Prostate gland (tissue), 2 donors: Measurements from ENCODE around the gene HYCC1. TPM values are rescaled to one million over a fixed set of nuclear protein-coding genes. Genes with fewer than 3 reads are reported as not detected.

Source experiments
- DNase-seq: peaks from one replicate; pipeline ENCODE4 v3.0.0-alpha.2; 2019; ENCODE audit warnings: low spot score
- H3K27ac ChIP-seq, 2 donors: fragments of 200-600 bp; sonication (generic); 2 replicates each; pipeline ENCODE4 v1.5.1; 2017 to 2019
- H3K27me3 ChIP-seq: fragments of 200-600 bp; sonication (generic); replicated peaks from 2 replicates; pipeline ENCODE4 v1.5.1; 2019; ENCODE audit not compliant: insufficient read depth
- H3K36me3 ChIP-seq, 2 donors: fragments of 200-600 bp; sonication (generic); 1 replicate in 1 of 2; 2 replicates in 1 of 2; pipeline versions ENCODE4 v1.5.1 to v1.8.1; 2017 to 2019
- H3K4me1 ChIP-seq: fragments of 200-600 bp; sonication (generic); replicated peaks from 2 replicates; pipeline ENCODE4 v1.5.1; 2019
- H3K4me3 ChIP-seq, 2 donors: fragments of 200-600 bp; sonication (generic); 2 replicates each; pipeline ENCODE4 v1.5.1; 2017 to 2019
- H3K9me3 ChIP-seq: fragments of 200-600 bp; sonication (generic); 2 replicates; pipeline ENCODE4 v1.5.1; 2017
- POLR2A ChIP-seq: fragments of 450-650 bp; IDR thresholded peaks from one replicate; pipeline ENCODE4 v1.6.1; 2016; ENCODE audit warnings: antibody characterized with exemption, mild to moderate bottlenecking
- POLR2AphosphoS5 ChIP-seq: sonication (generic); formaldehyde crosslinking; IDR thresholded peaks from one replicate; pipeline ENCODE4 v1.6.1; 2017; ENCODE audit warnings: antibody characterized with exemption
- WGBS: methylation state at CpG from one replicate; pipeline ENCODE4 v1.1.5; 2018; 5-methylcytosine and 5-hydroxymethylcytosine counted together
- intact Hi-C: fragments of 100-400 bp; cut with DNase I; formaldehyde crosslinking; loops from one replicate; pipeline ENCODE4 v1.14.2; 2022
- total RNA-seq, 2 donors: library from RNA; depleted of rRNA; stranded (reverse); fragments of >200 nt; gene quantifications; one replicate each; pipeline ENCODE4 v1.1.0, GENCODE V29; 2016
- TF ChIP-seq, protein P1 (sequence below), 4 experiments: fragments of 200-600 bp in 2 of 4; fragments of 450-650 bp in 2 of 4; sonication (generic) in 2 of 4; IDR thresholded peaks; 1 replicate in 3 of 4; 2 replicates in 1 of 4; pipeline ENCODE4 v1.5.1; 2016 to 2019; ENCODE audit warnings: antibody characterized with exemption in 4 of 4, mild to moderate bottlenecking in 2 of 4, moderate library complexity in 2 of 4

The HYCC1 gene
- total RNA-seq, 2 donors from 2014 or later = 15.7 to 18.3 TPM

- TF ChIP-seq, protein P1, sequence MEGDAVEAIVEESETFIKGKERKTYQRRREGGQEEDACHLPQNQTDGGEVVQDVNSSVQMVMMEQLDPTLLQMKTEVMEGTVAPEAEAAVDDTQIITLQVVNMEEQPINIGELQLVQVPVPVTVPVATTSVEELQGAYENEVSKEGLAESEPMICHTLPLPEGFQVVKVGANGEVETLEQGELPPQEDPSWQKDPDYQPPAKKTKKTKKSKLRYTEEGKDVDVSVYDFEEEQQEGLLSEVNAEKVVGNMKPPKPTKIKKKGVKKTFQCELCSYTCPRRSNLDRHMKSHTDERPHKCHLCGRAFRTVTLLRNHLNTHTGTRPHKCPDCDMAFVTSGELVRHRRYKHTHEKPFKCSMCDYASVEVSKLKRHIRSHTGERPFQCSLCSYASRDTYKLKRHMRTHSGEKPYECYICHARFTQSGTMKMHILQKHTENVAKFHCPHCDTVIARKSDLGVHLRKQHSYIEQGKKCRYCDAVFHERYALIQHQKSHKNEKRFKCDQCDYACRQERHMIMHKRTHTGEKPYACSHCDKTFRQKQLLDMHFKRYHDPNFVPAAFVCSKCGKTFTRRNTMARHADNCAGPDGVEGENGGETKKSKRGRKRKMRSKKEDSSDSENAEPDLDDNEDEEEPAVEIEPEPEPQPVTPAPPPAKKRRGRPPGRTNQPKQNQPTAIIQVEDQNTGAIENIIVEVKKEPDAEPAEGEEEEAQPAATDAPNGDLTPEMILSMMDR (IDR thresholded peaks at IDR 0.05) = no peak
- TF ChIP-seq POLR2AphosphoS5 (no peak), POLR2A (no peak)
- Histone ChIP-seq H3K4me1 (no peaks in the 10 kb centered on the region), H3K27me3 (no peaks in the 10 kb centered on the region), H3K27ac (no peak overlapping the region), H3K36me3 (no peaks in the 10 kb centered on the region), H3K9me3 (no peaks in the 10 kb centered on the region), H3K4me3 (no peak overlapping the region)
- DNase-seq = no peak
- intact Hi-C loops = no loop called here
These were observed 4.6 kb downstream of the HYCC1 start for GRCh38 chr7:23009303-23009702.

DNA sequence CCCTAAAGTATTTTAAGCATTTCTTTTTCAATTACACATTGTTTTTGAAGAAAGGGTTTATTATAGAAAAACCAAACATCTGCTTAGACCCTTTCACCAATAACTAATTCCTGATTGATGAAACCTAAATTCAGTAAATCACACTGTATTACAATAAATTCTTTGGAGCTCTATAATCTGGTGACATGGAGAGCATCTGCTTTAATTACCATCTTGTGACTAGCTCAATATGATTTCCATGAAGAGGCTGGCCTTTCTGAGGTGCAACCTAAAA lies 9.7 kb downstream of the HYCC1 start:
- Histone ChIP-seq H3K36me3 (no peaks in the 10 kb centered on the region), H3K4me3 (no peak overlapping the region), H3K27ac (no peak overlapping the region), H3K4me1 (no peaks in the 10 kb centered on the region), H3K9me3 (no peaks in the 10 kb centered on the region), H3K27me3 (no peaks in the 10 kb centered on the region)
- TF ChIP-seq, protein P1 (IDR thresholded peaks at IDR 0.05) = no peak
- TF ChIP-seq POLR2A = no peak
- TF ChIP-seq POLR2AphosphoS5 = no peak
- intact Hi-C loops = no loop called here
- DNase-seq = no peak

- no peak overlapping the region for H3K27ac ChIP-seq
- 56% methylated on average over 2 of the region's 2 CpGs for WGBS
- no peaks in the 10 kb centered on the region for H3K36me3 ChIP-seq
- DNase-seq = no peak
- no peak for TF ChIP-seq POLR2AphosphoS5
- no peak for TF ChIP-seq POLR2A
- TF ChIP-seq, protein P1 (IDR thresholded peaks at IDR 0.05) = no peak
- no peaks in the 10 kb centered on the region for H3K9me3 ChIP-seq
- no peaks in the 10 kb centered on the region for H3K4me1 ChIP-seq
- no peaks in the 10 kb centered on the region for H3K27me3 ChIP-seq
- H3K4me3 ChIP-seq = no peak overlapping the region
- intact Hi-C loops = no loop called here
These were observed 10.3 kb downstream of the HYCC1 start for GRCh38 chr7:23003505-23004246.

GRCh38 chr7:23002698-23003097 lies 11.2 kb downstream of the HYCC1 start:
- no peaks in the 10 kb centered on the region for H3K9me3 ChIP-seq
- H3K27ac ChIP-seq = no peak overlapping the region
- no peaks in the 10 kb centered on the region for H3K36me3 ChIP-seq
- TF ChIP-seq POLR2AphosphoS5 (no peak), POLR2A (no peak)
- TF ChIP-seq, protein P1 (IDR thresholded peaks at IDR 0.05) = no peak
- H3K4me1 ChIP-seq = no peaks in the 10 kb centered on the region
- no peaks in the 10 kb centered on the region for H3K27me3 ChIP-seq
- DNase-seq = no peak
- H3K4me3 ChIP-seq = no peak overlapping the region
- intact Hi-C loops = no loop called here
- WGBS = 100% methylated on average over 2 of the region's 2 CpGs

DNA sequence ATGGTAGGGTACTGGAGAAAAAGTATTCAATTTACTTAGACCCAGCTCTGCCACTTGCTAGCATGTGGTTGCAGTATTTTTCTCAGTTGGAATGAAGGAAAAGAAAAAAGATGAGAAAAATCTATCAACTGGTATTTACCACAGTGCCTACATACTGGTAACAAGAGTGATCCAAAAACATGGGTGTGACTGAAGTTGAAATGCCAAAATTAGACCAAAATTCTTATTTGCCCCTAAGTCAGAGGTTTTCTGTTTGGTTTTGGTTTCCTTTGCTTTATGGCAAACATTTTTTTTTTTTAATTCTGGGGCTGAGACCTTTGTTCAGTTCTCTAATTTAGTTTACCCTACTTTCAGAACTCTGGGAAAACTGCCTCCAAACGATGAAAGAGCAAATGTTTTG lies 12.3 kb downstream of the HYCC1 start:
- H3K4me3 ChIP-seq = no peak overlapping the region
- WGBS = 78% methylated on average over 1 of the region's 1 CpG
- DNase-seq = no peak
- no peaks in the 10 kb centered on the region for H3K27me3 ChIP-seq
- no peaks in the 10 kb centered on the region for H3K9me3 ChIP-seq
- no peaks in the 10 kb centered on the region for H3K36me3 ChIP-seq
- H3K27ac ChIP-seq = no peak overlapping the region
- intact Hi-C loops = no loop called here
- TF ChIP-seq POLR2A (no peak), POLR2AphosphoS5 (no peak)
- TF ChIP-seq, protein P1 (IDR thresholded peaks at IDR 0.05) = no peak
- no peaks in the 10 kb centered on the region for H3K4me1 ChIP-seq
